Neuronal stem cell (in vitro differentiated cells): ENCODE data around the gene PITHD1.
"Not testable (repeated sequence)": the region's sequence is repeated elsewhere in the genome, so short reads cannot be mapped to it uniquely, and the experiment has no call there.

Source experiments
- DNase-seq: peaks from one replicate; pipeline ENCODE4 v3.0.0-alpha.2; 2013; ENCODE audit warnings: low spot score
- H2AFZ ChIP-seq: one replicate; pipeline ENCODE4 v1.6.1; 2013; ENCODE audit warnings: mild to moderate bottlenecking, low read length, inconsistent platforms
- H2AK5ac ChIP-seq: 2 replicates; pipeline ENCODE4 v1.6.1; 2013; ENCODE audit warnings: low read depth, mild to moderate bottlenecking, inconsistent platforms, low read length, moderate library complexity, mixed read lengths
- H2BK120ac ChIP-seq: 2 replicates; pipeline ENCODE4 v1.6.1; 2013; ENCODE audit warnings: low read depth, mild to moderate bottlenecking, inconsistent platforms, low read length, moderate library complexity, mixed read lengths
- H2BK12ac ChIP-seq: one replicate; pipeline ENCODE4 v1.6.1; 2013; ENCODE audit warnings: low read length, inconsistent platforms
- H2BK15ac ChIP-seq: 2 replicates; pipeline ENCODE4 v1.6.1; 2013; ENCODE audit warnings: mild to moderate bottlenecking, low read length, inconsistent platforms, mixed read lengths
- H2BK5ac ChIP-seq: one replicate; pipeline ENCODE4 v1.6.1; 2013; ENCODE audit warnings: inconsistent platforms, mild to moderate bottlenecking, low read length, moderate library complexity
- H3K14ac ChIP-seq: one replicate; pipeline ENCODE4 v1.6.1; 2013; ENCODE audit warnings: low read length, inconsistent platforms
- H3K18ac ChIP-seq: 2 replicates; pipeline ENCODE4 v1.6.1; 2013; ENCODE audit warnings: low read length, inconsistent platforms
- H3K23ac ChIP-seq: 2 replicates; pipeline ENCODE4 v1.6.1; 2013; ENCODE audit warnings: low read depth, mild to moderate bottlenecking, mixed read lengths, low read length, inconsistent platforms; ENCODE audit not compliant: poor library complexity
- H3K27ac ChIP-seq: replicated peaks from 3 replicates; pipeline ENCODE4 v1.5.1; 2013; ENCODE audit warnings: low read length, inconsistent platforms
- H3K27me3 ChIP-seq, 3 experiments: 2 replicates each; pipeline ENCODE4 v1.6.1; 2013; ENCODE audit warnings: low read length in 3 of 3, mild to moderate bottlenecking in 2 of 3, inconsistent platforms in 1 of 3, low read depth in 1 of 3, mixed read lengths in 1 of 3, moderate library complexity in 1 of 3; ENCODE audit not compliant: control insufficient read depth in 3 of 3, insufficient read depth in 3 of 3
- H3K36me3 ChIP-seq, 2 donors: replicated peaks in 1 of 2; 2 replicates each; pipeline ENCODE4 v1.6.1; 2013; ENCODE audit warnings: low read length in 2 of 2; ENCODE audit not compliant: control insufficient read depth in 2 of 2, insufficient read depth in 2 of 2
- H3K4ac ChIP-seq: 2 replicates; pipeline ENCODE4 v1.6.1; 2013; ENCODE audit warnings: inconsistent platforms, mild to moderate bottlenecking, low read length, moderate library complexity
- H3K4me1 ChIP-seq, 2 donors: 1 replicate in 1 of 2; 2 replicates in 1 of 2; pipeline ENCODE4 v1.6.1; 2013; ENCODE audit warnings: low read length in 2 of 2, low read depth in 1 of 2; ENCODE audit not compliant: control insufficient read depth in 2 of 2, insufficient read depth in 1 of 2
- H3K4me2 ChIP-seq: one replicate; pipeline ENCODE4 v1.6.1; 2013; ENCODE audit warnings: mild to moderate bottlenecking, low read length, inconsistent platforms; ENCODE audit not compliant: insufficient read depth, poor library complexity, severe bottlenecking
- H3K4me3 ChIP-seq, 2 donors: 2 replicates each; pipeline ENCODE4 v1.5.1; 2013; ENCODE audit warnings: low read length in 2 of 2, mild to moderate bottlenecking in 2 of 2, inconsistent platforms in 1 of 2, moderate library complexity in 1 of 2
- H3K79me1 ChIP-seq: one replicate; pipeline ENCODE4 v1.6.1; 2013; ENCODE audit warnings: low read depth, mild to moderate bottlenecking, inconsistent platforms, low read length, moderate library complexity
- H3K9ac ChIP-seq: one replicate; pipeline ENCODE4 v1.6.1; 2013; ENCODE audit warnings: mild to moderate bottlenecking, low read depth, low read length, inconsistent platforms; ENCODE audit not compliant: poor library complexity
- H3K9me3 ChIP-seq, 2 donors: replicated peaks in 1 of 2; 2 replicates each; pipeline versions ENCODE3 to v1.6.1; 2013; ENCODE audit warnings: low read length in 2 of 2, mild to moderate bottlenecking in 2 of 2, inconsistent platforms in 1 of 2, low read depth in 1 of 2, mixed read lengths in 1 of 2, moderate library complexity in 1 of 2; ENCODE audit not compliant: control insufficient read depth in 2 of 2, insufficient read depth in 1 of 2
- H4K8ac ChIP-seq: one replicate; pipeline ENCODE4 v1.6.1; 2013; ENCODE audit warnings: low read depth, mild to moderate bottlenecking, inconsistent platforms, low read length, moderate library complexity
- H4K91ac ChIP-seq: one replicate; pipeline ENCODE4 v1.6.1; 2013; ENCODE audit warnings: low read length, low read depth, mild to moderate bottlenecking, inconsistent platforms; ENCODE audit not compliant: poor library complexity
- WGBS, 2 donors: extraction: QIAGEN DNeasy Blood & Tissue Kit; methylation state at CpG; one replicate each; pipeline ENCODE4 v1.1.7; 2013; ENCODE audit warnings: missing lambda C conversion rate in 2 of 2, mixed read lengths in 1 of 2; ENCODE audit not compliant: insufficient read length in 2 of 2, insufficient replicate concordance in 1 of 2; ENCODE audit errors: extremely low coverage in 2 of 2; 5-methylcytosine and 5-hydroxymethylcytosine counted together

PITHD1 gene

DNA sequence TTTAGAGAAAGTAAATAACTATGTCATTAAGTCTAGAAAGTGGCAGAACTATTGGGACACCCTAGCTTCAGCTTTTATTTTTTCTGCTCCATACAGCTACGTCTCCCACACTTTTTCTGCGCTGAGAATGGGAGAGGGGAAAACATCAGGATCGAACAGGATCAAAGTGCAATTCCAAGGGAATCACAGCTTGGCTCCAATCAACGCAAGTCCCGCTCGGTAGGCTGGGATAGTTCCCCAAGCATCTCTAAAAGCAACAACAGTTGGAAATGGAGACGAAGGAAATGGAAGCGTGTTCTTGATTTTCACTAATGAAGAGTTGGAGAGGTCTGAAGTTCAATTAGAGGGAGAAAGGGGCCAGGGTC, 46.5 kb downstream of the PITHD1 start:
- Histone ChIP-seq H3K9me3 (no peaks in the 10 kb centered on the region), H3K9ac (no peak overlapping the region), H3K27ac (no peak overlapping the region), H3K4me2 (peak overlapping the region; percentile 74), H2BK12ac (no peak overlapping the region), H2BK120ac (no peak overlapping the region), H3K23ac (no peak overlapping the region), H3K4me3 (peak overlapping the region; percentile 96 to 100), H2AK5ac (no peak overlapping the region), H3K4me1 (no peaks in the 10 kb centered on the region), H3K18ac (no peak overlapping the region), H2BK15ac (no peak overlapping the region), H4K91ac (no peak overlapping the region), H3K14ac (no peak overlapping the region), H4K8ac (no peak overlapping the region), H3K79me1 (no peaks in the 10 kb centered on the region), H3K4ac (no peak overlapping the region), H3K36me3 (peaks cover 0 to 4% of the 10 kb centered on the region in 2 donors), H2AFZ (peak overlapping the region; percentile 93), H3K27me3 (no peaks in the 10 kb centered on the region), H2BK5ac (no peak overlapping the region)
- WGBS, 2 donors: no CpG with 5 or more reads among the region's 8 CpGs
- no peak for DNase-seq

GRCh38 chr1:23825076-23825761, 47.0 kb downstream of the PITHD1 start, which contains the start of gene HMGCL:
TSS of gene HMGCL (minus strand) at chr1:23825429. CDS start at chr1:23825415, 14 bp downstream.
- no peak within 1 kb of the TSS for H4K8ac ChIP-seq
- H2AFZ ChIP-seq: peak within 1 kb of the TSS; percentile 93
- no peaks in the 10 kb centered on the region for H3K79me1 ChIP-seq
- peak within 1 kb of the TSS; percentile 96 to 100 for H3K4me3 ChIP-seq
- H3K36me3 ChIP-seq: peaks cover 0 to under 1% of the 10 kb centered on the region in 2 donors
- H2BK120ac ChIP-seq: no peak within 1 kb of the TSS
- H3K4me2 ChIP-seq: peak within 1 kb of the TSS; percentile 74
- peak; percentile 83 for DNase-seq
- no peaks in the 10 kb centered on the region for H3K27me3 ChIP-seq
- H3K9me3 ChIP-seq: no peaks in the 10 kb centered on the region
- H2BK12ac ChIP-seq: no peak within 1 kb of the TSS
- no peak within 1 kb of the TSS for H4K91ac ChIP-seq
- peak within 1 kb of the TSS; percentile 98 for H3K18ac ChIP-seq
- H2AK5ac ChIP-seq: no peak within 1 kb of the TSS
- H3K9ac ChIP-seq: peak within 1 kb of the TSS; percentile 88
- no peak within 1 kb of the TSS for H3K4ac ChIP-seq
- no CpG with 5 or more reads among the region's 42 CpGs for WGBS, 2 donors
- no peak within 1 kb of the TSS for H2BK5ac ChIP-seq
- no peak within 1 kb of the TSS for H3K14ac ChIP-seq
- H3K4me1 ChIP-seq: no peaks in the 10 kb centered on the region
- H3K27ac ChIP-seq: peak within 1 kb of the TSS; percentile 79
- peak within 1 kb of the TSS; percentile 95 for H3K23ac ChIP-seq
- H2BK15ac ChIP-seq: no peak within 1 kb of the TSS

DNA sequence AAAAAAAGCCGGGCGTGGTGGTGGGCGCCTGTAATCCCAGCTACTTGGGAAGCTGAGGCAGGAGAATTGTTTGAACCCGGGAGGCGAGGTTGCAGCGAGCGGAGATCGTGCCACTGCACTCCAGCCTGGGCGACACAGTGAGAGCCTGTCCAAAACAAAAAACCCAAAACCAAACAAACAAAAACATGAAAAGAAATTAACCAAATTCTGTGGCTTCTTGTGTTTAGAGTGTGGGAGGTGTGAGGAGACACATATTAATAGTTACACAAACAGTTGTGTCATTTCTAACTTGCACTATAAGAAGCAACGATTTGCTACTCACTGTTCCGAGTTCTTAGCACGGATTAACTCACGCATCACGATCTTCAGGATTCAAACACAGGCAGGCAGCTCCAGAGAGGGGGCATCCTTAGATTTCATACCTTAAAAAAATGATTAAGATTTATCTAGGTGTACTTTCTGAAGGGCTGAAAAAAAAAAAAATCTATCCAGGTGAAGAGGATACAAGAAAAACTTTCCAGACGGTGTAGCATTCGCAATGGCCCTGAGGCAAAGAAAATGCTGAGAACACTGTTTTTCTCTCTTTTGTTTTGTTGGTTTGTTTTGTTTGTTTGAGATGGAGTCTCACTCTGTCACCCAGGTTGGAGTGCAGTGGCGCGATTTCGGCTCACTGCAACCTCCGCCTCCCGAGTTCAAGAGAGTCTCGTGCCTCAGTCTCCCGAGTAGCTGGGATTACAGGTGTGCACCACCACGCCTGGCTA, 47.7 kb downstream of the PITHD1 start:
- Histone ChIP-seq H3K27me3 (peaks cover 0 to 2% (median 0%) of the 10 kb centered on the region in 3 experiments), H3K14ac (no peak overlapping the region), H3K9ac (no peak overlapping the region), H3K23ac (no peak overlapping the region), H3K18ac (no peak overlapping the region), H3K27ac (no peak overlapping the region), H2BK15ac (no peak overlapping the region), H2BK120ac (no peak overlapping the region), H4K91ac (no peak overlapping the region), H3K4me1 (no peaks in the 10 kb centered on the region), H2AK5ac (no peak overlapping the region), H4K8ac (no peak overlapping the region), H3K4ac (no peak overlapping the region), H3K79me1 (no peaks in the 10 kb centered on the region), H3K4me3 (peak overlapping the region in 1 of 2 donors; percentile 96), H2BK12ac (no peak overlapping the region), H3K36me3 (no peaks in the 10 kb centered on the region), H2BK5ac (no peak overlapping the region), H3K9me3 (no peaks in the 10 kb centered on the region), H3K4me2 (no peak overlapping the region), H2AFZ (peak overlapping the region; percentile 93)
- no CpG with 5 or more reads among the region's 24 CpGs for whole genome bisulfite sequencing, 2 donors
- no peak for DNase-seq

DNA sequence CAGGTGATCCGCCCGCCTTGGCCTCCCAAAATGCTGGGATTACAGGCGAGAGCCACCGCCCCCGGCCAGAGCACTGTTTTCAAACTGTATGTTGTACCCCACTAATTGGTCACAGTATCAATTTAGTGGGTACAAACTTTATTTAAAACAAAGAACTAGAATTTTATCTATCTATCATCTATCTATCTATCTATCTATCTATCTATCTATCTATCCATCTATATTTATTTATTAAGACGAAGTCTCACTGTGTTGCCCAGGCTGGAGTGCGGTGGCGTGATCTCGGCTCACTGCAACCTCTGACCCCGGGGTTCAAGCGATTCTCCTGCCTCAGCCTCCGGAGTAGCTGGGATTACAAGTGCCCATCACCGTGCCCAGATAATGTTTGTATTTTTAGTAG, 48.4 kb downstream of the PITHD1 start:
- H3K14ac ChIP-seq: not testable (repeated sequence)

More for the DNA sequence above, 48.4 kb downstream of the PITHD1 start:
- H3K4me2 ChIP-seq, H2BK12ac ChIP-seq, H3K4ac ChIP-seq, H3K79me1 ChIP-seq, H3K27me3 ChIP-seq, H2BK5ac ChIP-seq, H3K18ac ChIP-seq, H3K23ac ChIP-seq, H2AK5ac ChIP-seq, H3K9me3 ChIP-seq, H4K91ac ChIP-seq, H2BK15ac ChIP-seq, DNase-seq, H3K9ac ChIP-seq, H2AFZ ChIP-seq, H2BK120ac ChIP-seq, H3K4me3 ChIP-seq, H3K4me1 ChIP-seq, H3K36me3 ChIP-seq, H3K27ac ChIP-seq, H4K8ac ChIP-seq: not testable (repeated sequence)
- WGBS, 2 donors: no CpG with 5 or more reads among the region's 13 CpGs
